Activated CD8-positive, alpha-beta T cell treated with anti-CD3 and anti-CD28 coated beads for 36 hours (primary cell): ENCODE results near the gene B3GNT8. TPM values are rescaled to one million over a fixed set of nuclear protein-coding genes. Genes with fewer than 3 reads are reported as not detected.

ENCODE experiments used
- ATAC-seq: fragments of 200-7000 bp; cut with Tn5 transposase; one replicate; pipeline ENCODE4 v1.10.0; 2021; ENCODE audit warnings: mild to moderate bottlenecking, moderate library complexity
- CTCF ChIA-PET: fragments of 350-600 bp; sonication (Branson Sonifier 250); formaldehyde crosslinking; loops from one replicate; lab custom pipeline; 2021; ENCODE audit warnings: antibody characterized with exemption; lab: Charles Lee
- POLR2A ChIA-PET: fragments of 350-600 bp; sonication (Branson Sonifier 250); formaldehyde crosslinking; loops from one replicate; lab custom pipeline; 2021; ENCODE audit warnings: antibody characterized with exemption; lab: Charles Lee
- DNase-seq: peaks from one replicate; pipeline ENCODE4 v3.0.0-alpha.2; 2020
- H3K27ac Mint-ChIP-seq: one replicate; pipeline ENCODE4 v1.8.0; 2021; ENCODE audit warnings: mild to moderate bottlenecking, mixed read lengths
- H3K27me3 Mint-ChIP-seq: one replicate; pipeline ENCODE4 v1.8.0; 2021; ENCODE audit warnings: mixed read lengths
- H3K36me3 Mint-ChIP-seq: one replicate; pipeline ENCODE4 v1.8.0; 2021; ENCODE audit warnings: low read depth, mixed read lengths
- H3K4me1 Mint-ChIP-seq: one replicate; pipeline ENCODE4 v1.8.0; 2021; ENCODE audit warnings: low read depth, mixed read lengths
- H3K4me3 Mint-ChIP-seq: one replicate; pipeline ENCODE4 v1.8.0; 2021; ENCODE audit warnings: mild to moderate bottlenecking, moderate library complexity, mixed read lengths
- H3K9me3 Mint-ChIP-seq: one replicate; pipeline ENCODE4 v1.8.0; 2021; ENCODE audit warnings: mixed read lengths
- CTCF ChIP-seq: fragments of 200-600 bp; IDR thresholded peaks from one replicate; pipeline ENCODE4 v1.8.0; 2022; ENCODE audit warnings: antibody characterized with exemption, mild to moderate bottlenecking
- intact Hi-C: fragments of 100-400 bp; cut with micrococcal nuclease; formaldehyde crosslinking; loops from one replicate; pipeline ENCODE4 v1.10.0; 2022
- total RNA-seq, 2 experiments: library from RNA; stranded (reverse); gene quantifications; one replicate each; pipeline ENCODE4 v1.2.3, GENCODE V29; 2021

B3GNT8 gene
- total RNA-seq, 2 experiments from 2014 or later: 0.59 to 1.1 TPM

GRCh38 chr19:41397086-41398049 is 29.8 kb downstream of the B3GNT8 start, which contains the start of the genes BCKDHA and EXOSC5:
Gene BCKDHA (plus strand): TSS chr19:41397818. CDS start chr19:41397828, 10 bp downstream.
Gene EXOSC5 (minus strand): TSS chr19:41397359. CDS start chr19:41397328, 31 bp downstream.
- peaks cover 38% of the 10 kb centered on the region for H3K4me1 Mint-ChIP-seq
- DNase-seq (peak; percentile 99), ATAC-seq (peak; percentile 99)
- peak within 1 kb of the TSS; percentile 96 for H3K4me3 Mint-ChIP-seq
- no peaks in the 10 kb centered on the region for H3K9me3 Mint-ChIP-seq
- peak within 1 kb of the TSS; percentile 99 for H3K27ac Mint-ChIP-seq
- H3K27me3 Mint-ChIP-seq: no peaks in the 10 kb centered on the region
- ChIA-PET POLR2A (interaction anchor here (2.0 kb wide), 1 partner anchor 12 kb away, joined by 9 read pairs; no protein-coding TSS in a partner anchor), CTCF (no interaction called here)
- intact Hi-C loops: loop anchor here (5.0 kb wide), 1 partner anchor 40 kb away; no protein-coding TSS in a partner anchor
- no peak for TF ChIP-seq CTCF
- peaks cover 12% of the 10 kb centered on the region for H3K36me3 Mint-ChIP-seq

- peak overlapping the region; percentile 30 for H3K27ac Mint-ChIP-seq
- DNase-seq (no peak), ATAC-seq (no peak)
- ChIA-PET CTCF (interaction anchor here (0.7 kb wide), 1 partner anchor 44 kb away, joined by 3 read pairs; the partner anchor contains the start of gene DMAC2), POLR2A (interaction anchor here (0.6 to 1.1 kb wide), 2 partner anchors 13 to 87 kb away, joined by 3 read pairs; no protein-coding TSS in a partner anchor)
- H3K36me3 Mint-ChIP-seq: peaks cover 16% of the 10 kb centered on the region
- H3K4me3 Mint-ChIP-seq: peak overlapping the region; percentile 96
- H3K9me3 Mint-ChIP-seq: no peaks in the 10 kb centered on the region
- no peaks in the 10 kb centered on the region for H3K27me3 Mint-ChIP-seq
- TF ChIP-seq CTCF: no peak
- intact Hi-C loops: loop anchor here (5.0 kb wide), 1 partner anchor 38 kb away; no protein-coding TSS in a partner anchor
- peaks cover 30% of the 10 kb centered on the region for H3K4me1 Mint-ChIP-seq
Measured at GRCh38 chr19:41395355-41395754, 31.8 kb downstream of the B3GNT8 start.

- H3K27me3 Mint-ChIP-seq: no peaks in the 10 kb centered on the region
- H3K27ac Mint-ChIP-seq: no peak overlapping the region
- DNase-seq (no peak), ATAC-seq (no peak)
- CTCF ChIA-PET: interaction anchor here (1.9 kb wide), 1 partner anchor 29 kb away, joined by 6 read pairs; the partner anchor contains the start of gene B9D2
- POLR2A ChIA-PET: no interaction called here
- TF ChIP-seq CTCF: no peak
- H3K4me3 Mint-ChIP-seq: no peak overlapping the region
- peaks cover 14% of the 10 kb centered on the region for H3K4me1 Mint-ChIP-seq
- no peaks in the 10 kb centered on the region for H3K9me3 Mint-ChIP-seq
- peaks cover 18% of the 10 kb centered on the region for H3K36me3 Mint-ChIP-seq
- intact Hi-C loops: no loop called here
Measured at GRCh38 chr19:41392775-41393174, 34.4 kb downstream of the B3GNT8 start.

- H3K36me3 Mint-ChIP-seq: peaks cover 18% of the 10 kb centered on the region
Measured at GRCh38 chr19:41391618-41392017, 35.6 kb downstream of the B3GNT8 start.

More at GRCh38 chr19:41391618-41392017, 35.6 kb downstream of the B3GNT8 start:
- H3K4me1 Mint-ChIP-seq: peaks cover 14% of the 10 kb centered on the region
- ATAC-seq (no peak), DNase-seq (no peak)
- TF ChIP-seq CTCF: no peak
- no peaks in the 10 kb centered on the region for H3K9me3 Mint-ChIP-seq
- no peak overlapping the region for H3K4me3 Mint-ChIP-seq
- intact Hi-C loops: no loop called here
- no peak overlapping the region for H3K27ac Mint-ChIP-seq
- ChIA-PET POLR2A (no interaction called here), CTCF (no interaction called here)
- H3K27me3 Mint-ChIP-seq: no peaks in the 10 kb centered on the region
